H1 (cell line): ENCODE measurements around the gene EIPR1. TPM values are rescaled to one million over a fixed set of nuclear protein-coding genes. Genes with fewer than 3 reads are reported as not detected.

Experiments used
- FOSL1 ChIP-seq: IDR thresholded peaks from 2 replicates; pipeline ENCODE4 v1.6.1; 2011; ENCODE audit warnings: mild to moderate bottlenecking, low read depth, low read length, moderate library complexity; ENCODE audit not compliant: insufficient read depth
- SIRT6 ChIP-seq: IDR thresholded peaks from one replicate; pipeline ENCODE4 v1.7.1; 2012; ENCODE audit warnings: low read length, inconsistent platforms
- polyA plus RNA-seq, 7 experiments: library from polyadenylated mRNA; depleted of rRNA in 3 of 7; stranded (reverse) in 5 of 7; unstranded in 2 of 7; fragments of >200 nt in 5 of 7; fragments of 200-250 nt in 2 of 7; gene quantifications; 1 replicate in 5 of 7; 2 replicates in 1 of 7; 4 replicates in 1 of 7; pipeline versions ENCODE4 v1.2.1 to v1.2.3, GENCODE V29; 2011 to 2013; ENCODE audit warnings: missing spikeins in 2 of 7, mixed read lengths in 2 of 7
- total RNA-seq: library from RNA; stranded (reverse); fragmentation: NEBNext Ultra II Directional; extraction: Animal tissue kit (Norgen Biotek cat#: 25700); gene quantifications from 2 replicates; pipeline ENCODE4 v1.2.1, GENCODE V29; 2021
- TF ChIP-seq, protein P1 (sequence below): IDR thresholded peaks from 2 replicates; pipeline ENCODE4 v1.6.1; 2012; ENCODE audit warnings: low read length, inconsistent platforms
- TF ChIP-seq, protein P2 (sequence below): fragments of 300-600 bp; sonication (generic); IDR thresholded peaks from 2 replicates; pipeline ENCODE4 v1.7.1; 2012; ENCODE audit warnings: low read length, moderate library complexity, mild to moderate bottlenecking, inconsistent platforms; ENCODE audit not compliant: insufficient replicate concordance

EIPR1 gene
- total and polyA plus RNA-seq, 2 of the 8 experiments (the other 6 are each of a cell fraction or from before 2014, with no cell fraction given): 26.3 to 56.4 TPM

DNA sequence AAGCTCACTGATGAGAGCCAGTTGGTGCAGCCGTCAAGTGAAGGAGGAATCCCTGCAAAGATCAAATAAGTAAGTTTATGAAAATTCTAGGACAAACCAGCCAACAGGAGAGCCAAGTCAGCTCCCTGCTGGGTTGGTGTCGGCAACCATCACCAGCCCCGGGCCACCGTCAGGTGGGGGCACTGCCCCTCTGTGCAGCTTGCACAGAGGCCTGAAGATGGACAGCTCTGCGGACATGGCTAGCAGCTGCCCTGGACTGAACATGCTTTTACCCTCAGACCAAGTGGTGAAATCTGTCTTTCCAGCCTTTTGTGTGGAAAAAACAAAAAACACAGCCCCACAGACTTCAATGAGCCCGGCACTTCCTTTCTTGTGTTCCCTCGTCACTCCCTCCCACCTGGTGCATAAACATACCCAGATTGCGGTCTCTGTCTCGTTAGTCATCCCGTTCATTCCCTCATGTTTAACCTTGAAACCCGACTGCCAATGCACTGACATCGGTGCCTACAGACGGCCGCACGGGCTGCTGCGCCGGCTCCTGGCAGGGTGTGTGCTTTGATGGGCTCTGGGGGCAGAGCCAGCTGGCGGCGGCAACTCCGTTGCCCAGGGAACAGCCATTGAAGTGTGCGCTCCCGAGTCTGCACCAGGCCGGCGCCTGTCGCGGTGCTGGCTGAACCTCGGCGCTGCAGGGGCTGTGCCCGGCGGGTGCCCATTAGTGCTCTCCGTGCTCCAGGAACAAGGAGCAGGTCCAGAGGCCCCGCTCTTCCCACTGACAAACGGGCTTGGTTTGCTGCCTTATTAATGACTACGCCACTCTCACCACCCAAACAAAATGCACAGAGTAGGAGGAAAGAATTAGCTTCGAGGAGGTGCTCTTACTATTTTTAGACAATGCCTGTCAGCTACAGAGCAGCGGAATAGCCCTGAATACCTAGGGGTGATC is 95.3 kb downstream of the EIPR1 start (continued):
- TF ChIP-seq, protein P1, sequence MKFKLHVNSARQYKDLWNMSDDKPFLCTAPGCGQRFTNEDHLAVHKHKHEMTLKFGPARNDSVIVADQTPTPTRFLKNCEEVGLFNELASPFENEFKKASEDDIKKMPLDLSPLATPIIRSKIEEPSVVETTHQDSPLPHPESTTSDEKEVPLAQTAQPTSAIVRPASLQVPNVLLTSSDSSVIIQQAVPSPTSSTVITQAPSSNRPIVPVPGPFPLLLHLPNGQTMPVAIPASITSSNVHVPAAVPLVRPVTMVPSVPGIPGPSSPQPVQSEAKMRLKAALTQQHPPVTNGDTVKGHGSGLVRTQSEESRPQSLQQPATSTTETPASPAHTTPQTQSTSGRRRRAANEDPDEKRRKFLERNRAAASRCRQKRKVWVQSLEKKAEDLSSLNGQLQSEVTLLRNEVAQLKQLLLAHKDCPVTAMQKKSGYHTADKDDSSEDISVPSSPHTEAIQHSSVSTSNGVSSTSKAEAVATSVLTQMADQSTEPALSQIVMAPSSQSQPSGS: no peak
- TF ChIP-seq FOSL1 (no peak), SIRT6 (no peak)
- TF ChIP-seq, protein P2, sequence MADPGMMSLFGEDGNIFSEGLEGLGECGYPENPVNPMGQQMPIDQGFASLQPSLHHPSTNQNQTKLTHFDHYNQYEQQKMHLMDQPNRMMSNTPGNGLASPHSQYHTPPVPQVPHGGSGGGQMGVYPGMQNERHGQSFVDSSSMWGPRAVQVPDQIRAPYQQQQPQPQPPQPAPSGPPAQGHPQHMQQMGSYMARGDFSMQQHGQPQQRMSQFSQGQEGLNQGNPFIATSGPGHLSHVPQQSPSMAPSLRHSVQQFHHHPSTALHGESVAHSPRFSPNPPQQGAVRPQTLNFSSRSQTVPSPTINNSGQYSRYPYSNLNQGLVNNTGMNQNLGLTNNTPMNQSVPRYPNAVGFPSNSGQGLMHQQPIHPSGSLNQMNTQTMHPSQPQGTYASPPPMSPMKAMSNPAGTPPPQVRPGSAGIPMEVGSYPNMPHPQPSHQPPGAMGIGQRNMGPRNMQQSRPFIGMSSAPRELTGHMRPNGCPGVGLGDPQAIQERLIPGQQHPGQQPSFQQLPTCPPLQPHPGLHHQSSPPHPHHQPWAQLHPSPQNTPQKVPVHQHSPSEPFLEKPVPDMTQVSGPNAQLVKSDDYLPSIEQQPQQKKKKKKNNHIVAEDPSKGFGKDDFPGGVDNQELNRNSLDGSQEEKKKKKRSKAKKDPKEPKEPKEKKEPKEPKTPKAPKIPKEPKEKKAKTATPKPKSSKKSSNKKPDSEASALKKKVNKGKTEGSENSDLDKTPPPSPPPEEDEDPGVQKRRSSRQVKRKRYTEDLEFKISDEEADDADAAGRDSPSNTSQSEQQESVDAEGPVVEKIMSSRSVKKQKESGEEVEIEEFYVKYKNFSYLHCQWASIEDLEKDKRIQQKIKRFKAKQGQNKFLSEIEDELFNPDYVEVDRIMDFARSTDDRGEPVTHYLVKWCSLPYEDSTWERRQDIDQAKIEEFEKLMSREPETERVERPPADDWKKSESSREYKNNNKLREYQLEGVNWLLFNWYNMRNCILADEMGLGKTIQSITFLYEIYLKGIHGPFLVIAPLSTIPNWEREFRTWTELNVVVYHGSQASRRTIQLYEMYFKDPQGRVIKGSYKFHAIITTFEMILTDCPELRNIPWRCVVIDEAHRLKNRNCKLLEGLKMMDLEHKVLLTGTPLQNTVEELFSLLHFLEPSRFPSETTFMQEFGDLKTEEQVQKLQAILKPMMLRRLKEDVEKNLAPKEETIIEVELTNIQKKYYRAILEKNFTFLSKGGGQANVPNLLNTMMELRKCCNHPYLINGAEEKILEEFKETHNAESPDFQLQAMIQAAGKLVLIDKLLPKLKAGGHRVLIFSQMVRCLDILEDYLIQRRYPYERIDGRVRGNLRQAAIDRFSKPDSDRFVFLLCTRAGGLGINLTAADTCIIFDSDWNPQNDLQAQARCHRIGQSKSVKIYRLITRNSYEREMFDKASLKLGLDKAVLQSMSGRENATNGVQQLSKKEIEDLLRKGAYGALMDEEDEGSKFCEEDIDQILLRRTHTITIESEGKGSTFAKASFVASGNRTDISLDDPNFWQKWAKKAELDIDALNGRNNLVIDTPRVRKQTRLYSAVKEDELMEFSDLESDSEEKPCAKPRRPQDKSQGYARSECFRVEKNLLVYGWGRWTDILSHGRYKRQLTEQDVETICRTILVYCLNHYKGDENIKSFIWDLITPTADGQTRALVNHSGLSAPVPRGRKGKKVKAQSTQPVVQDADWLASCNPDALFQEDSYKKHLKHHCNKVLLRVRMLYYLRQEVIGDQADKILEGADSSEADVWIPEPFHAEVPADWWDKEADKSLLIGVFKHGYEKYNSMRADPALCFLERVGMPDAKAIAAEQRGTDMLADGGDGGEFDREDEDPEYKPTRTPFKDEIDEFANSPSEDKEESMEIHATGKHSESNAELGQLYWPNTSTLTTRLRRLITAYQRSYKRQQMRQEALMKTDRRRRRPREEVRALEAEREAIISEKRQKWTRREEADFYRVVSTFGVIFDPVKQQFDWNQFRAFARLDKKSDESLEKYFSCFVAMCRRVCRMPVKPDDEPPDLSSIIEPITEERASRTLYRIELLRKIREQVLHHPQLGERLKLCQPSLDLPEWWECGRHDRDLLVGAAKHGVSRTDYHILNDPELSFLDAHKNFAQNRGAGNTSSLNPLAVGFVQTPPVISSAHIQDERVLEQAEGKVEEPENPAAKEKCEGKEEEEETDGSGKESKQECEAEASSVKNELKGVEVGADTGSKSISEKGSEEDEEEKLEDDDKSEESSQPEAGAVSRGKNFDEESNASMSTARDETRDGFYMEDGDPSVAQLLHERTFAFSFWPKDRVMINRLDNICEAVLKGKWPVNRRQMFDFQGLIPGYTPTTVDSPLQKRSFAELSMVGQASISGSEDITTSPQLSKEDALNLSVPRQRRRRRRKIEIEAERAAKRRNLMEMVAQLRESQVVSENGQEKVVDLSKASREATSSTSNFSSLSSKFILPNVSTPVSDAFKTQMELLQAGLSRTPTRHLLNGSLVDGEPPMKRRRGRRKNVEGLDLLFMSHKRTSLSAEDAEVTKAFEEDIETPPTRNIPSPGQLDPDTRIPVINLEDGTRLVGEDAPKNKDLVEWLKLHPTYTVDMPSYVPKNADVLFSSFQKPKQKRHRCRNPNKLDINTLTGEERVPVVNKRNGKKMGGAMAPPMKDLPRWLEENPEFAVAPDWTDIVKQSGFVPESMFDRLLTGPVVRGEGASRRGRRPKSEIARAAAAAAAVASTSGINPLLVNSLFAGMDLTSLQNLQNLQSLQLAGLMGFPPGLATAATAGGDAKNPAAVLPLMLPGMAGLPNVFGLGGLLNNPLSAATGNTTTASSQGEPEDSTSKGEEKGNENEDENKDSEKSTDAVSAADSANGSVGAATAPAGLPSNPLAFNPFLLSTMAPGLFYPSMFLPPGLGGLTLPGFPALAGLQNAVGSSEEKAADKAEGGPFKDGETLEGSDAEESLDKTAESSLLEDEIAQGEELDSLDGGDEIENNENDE: no peak
